HG03097 (cell line): Measurements from ENCODE around the gene CALD1.

Experiments used
- ATAC-seq: cut with Tn5 transposase; IDR thresholded peaks from one replicate; pipeline ENCODE4 v1.9.1; 2021; ENCODE audit not compliant: unreplicated experiment, low FRiP score

The CALD1 gene

GRCh38 chr7:134855442-134855841 is 76.0 kb downstream of the CALD1 start:
- no peak for ATAC-seq

GRCh38 chr7:134856091-134856490 is 76.7 kb downstream of the CALD1 start:
- no peak for ATAC-seq

GRCh38 chr7:134856691-134857090 is 77.3 kb downstream of the CALD1 start:
- no peak for ATAC-seq

DNA sequence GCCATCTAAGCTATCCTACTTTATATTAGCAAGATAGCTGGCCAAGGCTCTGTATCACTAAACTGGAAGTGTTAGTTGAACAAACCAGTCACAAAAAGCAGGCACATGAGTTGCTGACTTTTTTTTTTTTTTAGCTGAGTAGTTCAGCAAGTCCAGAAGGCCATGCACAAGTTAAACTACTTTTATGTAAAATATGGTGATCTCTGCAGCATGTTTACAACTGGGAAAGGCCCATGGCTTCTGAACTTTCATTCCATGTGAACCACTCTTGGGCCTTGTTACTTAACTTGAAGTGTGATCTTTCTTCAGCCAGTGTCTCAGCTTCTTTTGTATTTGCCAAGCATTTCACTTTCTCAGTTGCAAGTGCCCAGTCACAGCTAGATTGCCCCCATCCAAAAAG is 78.5 kb downstream of the CALD1 start:
- no peak for ATAC-seq

- ATAC-seq = no peak
Measured at GRCh38 chr7:134859783-134860182, 80.3 kb downstream of the CALD1 start.

GRCh38 chr7:134865001-134865845 is 85.8 kb downstream of the CALD1 start:
- no peak for ATAC-seq

GRCh38 chr7:134866617-134867016 is 87.2 kb downstream of the CALD1 start:
- ATAC-seq = no peak

- no peak for ATAC-seq
Measured at GRCh38 chr7:134870156-134870555, 90.7 kb downstream of the CALD1 start.

DNA sequence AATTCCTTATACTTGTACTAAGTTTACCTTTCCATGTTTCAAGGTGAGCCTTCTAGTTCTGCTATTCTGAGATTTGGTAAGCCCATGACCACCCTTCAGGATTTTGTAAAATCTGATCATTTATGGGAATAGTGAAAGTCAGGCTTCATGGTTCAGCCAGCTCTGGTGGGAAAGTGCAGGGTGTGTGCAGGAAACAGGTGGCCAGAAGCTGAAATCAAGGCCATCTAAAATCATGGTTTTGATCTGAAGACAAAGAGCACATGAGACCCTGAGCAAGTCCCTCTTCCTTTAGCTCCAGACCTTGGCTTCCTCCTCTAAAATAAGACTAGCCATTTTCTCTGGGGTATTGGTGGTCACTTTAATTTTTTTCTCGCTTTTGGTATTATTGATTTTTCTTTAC is 91.3 kb downstream of the CALD1 start:
- ATAC-seq = no peak

DNA sequence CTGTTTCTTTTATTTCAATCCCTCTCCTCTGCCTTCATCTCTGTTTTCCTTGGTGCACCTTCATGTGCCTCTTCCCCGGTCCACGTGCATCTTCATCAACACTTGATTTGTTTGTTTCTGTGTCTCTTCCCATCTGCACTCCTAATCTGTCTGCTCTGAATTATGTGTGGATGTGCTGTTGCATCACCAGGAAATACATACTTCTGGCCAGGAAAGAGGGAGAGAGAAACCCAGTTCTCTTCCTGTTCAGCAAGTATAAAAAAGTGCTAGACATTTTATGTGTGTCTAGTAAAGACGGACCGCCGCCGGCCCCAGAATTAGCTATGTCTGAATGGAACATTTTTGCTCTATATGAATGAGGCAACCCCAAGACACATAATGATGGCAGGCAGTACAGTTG is 93.8 kb downstream of the CALD1 start:
- no peak for ATAC-seq

DNA sequence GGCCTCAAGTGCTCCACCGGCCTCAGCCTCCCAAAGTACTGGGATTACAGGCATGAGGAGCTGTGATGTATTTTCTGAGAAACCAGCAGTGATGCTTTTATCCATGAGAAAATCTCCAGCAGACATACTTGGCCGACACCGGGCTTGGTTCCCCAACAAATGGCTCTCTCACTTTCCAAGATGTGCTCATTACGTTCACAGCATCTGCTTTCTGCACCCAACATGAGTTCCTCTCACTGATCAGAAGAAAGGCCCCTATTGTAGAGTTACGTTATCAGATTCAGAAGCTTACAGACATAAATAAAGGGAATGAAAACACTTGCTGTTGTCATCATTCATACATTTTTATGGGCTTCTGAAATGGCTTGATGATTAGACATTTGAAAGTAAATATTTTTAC is 95.0 kb downstream of the CALD1 start:
- ATAC-seq = no peak

GRCh38 chr7:134875867-134876266 is 96.4 kb downstream of the CALD1 start:
- no peak for ATAC-seq

DNA sequence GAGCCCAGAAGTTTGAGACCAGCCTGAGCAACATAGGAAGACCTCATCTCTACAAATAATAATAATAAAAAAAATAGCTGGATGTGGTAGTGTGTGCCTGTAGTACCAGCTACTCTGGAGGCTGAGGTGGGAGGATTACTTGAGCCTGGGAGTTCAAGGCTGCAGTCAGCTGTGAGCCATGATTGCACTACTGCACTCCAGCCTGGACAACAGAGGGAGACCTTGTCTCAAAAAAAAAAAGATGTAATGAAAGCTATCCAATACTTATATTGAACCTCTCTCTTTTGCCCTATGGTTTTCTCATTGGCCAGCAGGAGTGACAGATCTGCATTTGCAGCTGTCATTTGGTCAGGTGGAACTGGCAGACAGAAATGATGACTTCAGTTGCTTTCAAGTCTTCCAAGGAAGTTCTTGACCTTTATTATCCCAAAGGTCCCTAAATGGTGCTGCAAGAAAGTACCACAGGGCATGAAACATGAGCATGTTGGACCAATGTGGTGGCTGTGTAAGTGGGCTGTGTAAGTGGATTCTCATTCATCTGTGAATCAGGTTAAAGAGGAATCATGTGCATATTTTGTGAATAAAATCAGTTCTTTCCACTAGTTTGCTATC is 99.4 kb downstream of the CALD1 start:
- no peak for ATAC-seq

GRCh38 chr7:134879815-134880475 is 100.5 kb downstream of the CALD1 start:
- ATAC-seq = no peak

GRCh38 chr7:134882481-134882880 is 103.0 kb downstream of the CALD1 start:
- ATAC-seq = no peak

- no peak for ATAC-seq
Measured at GRCh38 chr7:134885967-134886352, 106.5 kb downstream of the CALD1 start.

- no peak for ATAC-seq
Measured at GRCh38 chr7:134886353-134887057, 107.1 kb downstream of the CALD1 start.

DNA sequence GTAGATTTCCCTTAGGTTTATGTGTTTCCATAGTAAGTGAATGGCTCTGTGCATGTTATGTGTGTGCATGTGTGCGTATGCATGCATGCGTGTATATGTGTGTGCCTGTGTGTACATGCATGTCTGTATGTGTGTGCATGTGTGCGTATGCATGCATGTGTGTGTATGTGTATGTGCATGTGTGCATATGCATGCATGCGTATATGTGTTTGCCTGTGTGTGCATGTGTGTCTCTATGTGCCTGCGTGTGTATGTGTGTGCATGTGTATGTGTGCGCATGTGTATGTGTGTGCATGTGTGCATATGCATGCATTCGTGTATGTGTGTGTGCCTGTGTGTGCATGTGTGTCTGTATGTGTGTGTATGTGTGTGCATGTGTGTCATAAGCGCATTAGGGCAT is 108.1 kb downstream of the CALD1 start:
- ATAC-seq = no peak

- no peak for ATAC-seq
Measured at GRCh38 chr7:134888141-134888740, 108.8 kb downstream of the CALD1 start.
